NCI-H2029 treated with DMSO at 0.1 percent for 48 hours (cell line): ENCODE measurements around the gene PDE1C.
"Not testable (repeated sequence)": the region's sequence is repeated elsewhere in the genome, so short reads cannot be mapped to it uniquely, and the experiment has no call there.

ENCODE experiments used
- DNase-seq: peaks from one replicate; lab custom pipeline; 2025; lab: John Stamatoyannopoulos, UW

PDE1C gene

DNA sequence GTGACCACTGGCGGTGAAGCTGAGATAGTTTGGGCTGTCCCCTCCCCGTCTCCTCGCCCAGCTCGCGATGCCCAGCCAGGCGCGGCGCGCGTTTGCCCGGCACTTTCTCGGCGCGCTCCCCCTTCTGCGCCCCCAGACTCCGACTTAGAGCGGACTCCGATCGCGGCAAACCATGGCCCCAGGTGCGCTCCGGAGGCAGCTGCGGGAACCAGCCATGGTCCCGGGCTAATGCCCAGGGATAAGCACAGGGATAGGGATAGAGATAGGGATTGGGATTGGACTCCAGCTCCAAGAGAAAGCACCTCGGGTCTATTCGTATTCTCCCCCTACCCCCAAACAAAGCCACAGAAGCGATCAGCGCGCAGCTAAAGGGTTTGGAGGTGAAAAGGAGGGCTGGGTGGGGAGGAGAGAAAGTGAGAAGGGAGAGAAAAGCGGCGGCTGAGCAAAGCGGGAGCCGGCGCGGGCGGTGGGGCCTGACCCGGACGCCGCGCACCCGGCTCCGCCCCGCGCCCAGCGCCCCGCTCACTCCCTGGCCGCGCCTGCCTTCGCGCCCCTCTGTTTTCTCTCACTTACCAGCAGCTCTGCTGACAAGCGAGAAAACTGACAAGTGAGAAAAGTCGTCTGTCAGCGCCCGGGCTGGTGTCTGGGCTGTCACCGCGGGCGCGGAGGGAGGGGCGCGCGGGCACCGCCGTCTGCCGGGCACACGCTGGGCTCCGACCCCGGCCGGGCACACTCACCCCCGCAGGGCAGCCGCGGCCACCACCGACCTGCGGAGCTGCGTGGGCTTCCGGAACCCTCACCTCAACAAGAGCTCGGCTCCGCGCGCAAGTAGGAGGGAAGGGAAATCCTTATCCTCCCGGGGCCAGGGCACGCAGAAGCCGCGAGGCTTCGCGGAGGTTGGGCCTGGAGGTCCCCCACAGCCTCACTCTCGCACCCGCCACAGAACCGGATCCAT is at the start of gene PDE1C:
Gene PDE1C (minus strand): TSS at position 2 of the 955 bp plus-strand sequence.
- no peak for DNase-seq

- no peak for DNase-seq
These were observed 49.6 kb upstream of the PDE1C start for GRCh38 chr7:32119790-32120196.

GRCh38 chr7:32117837-32118236 is 47.6 kb upstream of the PDE1C start:
- DNase-seq, result no peak

GRCh38 chr7:32116436-32116835 is 46.2 kb upstream of the PDE1C start:
- no peak for DNase-seq

DNA sequence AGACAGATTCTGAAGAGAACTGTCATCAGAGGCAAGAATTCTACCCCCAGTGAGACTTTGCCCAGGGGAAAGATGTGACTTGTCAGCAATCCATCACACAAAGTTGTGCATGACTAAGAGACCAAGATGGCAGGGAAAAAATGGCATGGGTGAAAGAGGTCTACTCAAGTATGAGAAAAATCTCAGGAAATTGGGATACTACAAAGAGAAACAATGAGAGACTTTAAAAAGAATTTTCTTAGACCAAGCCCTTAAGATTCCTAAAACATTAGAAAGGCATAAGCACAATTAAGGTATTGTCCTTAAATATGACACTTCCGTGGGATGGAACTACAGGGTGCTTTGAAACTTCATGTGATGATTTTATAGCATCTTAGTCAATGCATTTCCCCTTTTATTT is 45.6 kb upstream of the PDE1C start:
- DNase-seq, result no peak

GRCh38 chr7:32108651-32109050 is 38.4 kb upstream of the PDE1C start:
- no peak for DNase-seq

DNA sequence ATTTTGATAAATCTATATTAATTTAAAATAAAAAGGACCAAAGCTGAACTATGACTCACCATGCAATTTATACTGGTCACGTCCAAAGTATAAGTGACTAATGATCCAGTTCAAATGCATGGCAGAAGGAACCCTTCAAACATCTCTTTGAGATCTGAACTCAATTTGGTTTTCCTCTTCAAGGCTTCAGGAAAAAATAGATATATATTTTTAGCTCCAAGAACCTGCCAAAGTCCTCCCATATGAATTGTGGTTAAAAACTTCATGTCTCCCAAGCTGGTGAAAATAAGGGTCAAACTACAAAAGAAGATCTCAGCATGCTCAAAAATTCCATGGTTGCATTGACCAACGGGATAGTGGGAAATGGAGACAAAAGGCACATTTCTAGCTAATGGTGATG is 34.6 kb upstream of the PDE1C start:
- no peak for DNase-seq

DNA sequence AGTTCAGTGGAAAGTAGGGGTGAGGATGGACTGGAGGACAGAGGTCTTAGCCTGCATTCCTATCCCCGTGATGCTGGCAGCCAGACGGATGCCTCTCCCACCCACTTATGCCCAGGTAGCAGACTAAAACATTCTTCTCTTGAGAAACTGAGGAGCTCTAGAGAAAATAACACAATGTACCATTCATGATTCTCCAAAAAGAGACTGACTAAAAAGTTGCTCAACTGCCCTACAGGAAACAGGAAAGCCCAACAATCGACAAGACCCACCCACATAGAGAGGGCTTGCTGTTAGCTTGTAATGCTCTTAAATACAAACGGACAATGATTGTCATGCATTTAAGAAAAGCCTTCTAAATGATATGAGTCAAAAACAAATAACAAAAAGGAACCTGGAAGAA is 33.2 kb upstream of the PDE1C start:
- no peak for DNase-seq

DNA sequence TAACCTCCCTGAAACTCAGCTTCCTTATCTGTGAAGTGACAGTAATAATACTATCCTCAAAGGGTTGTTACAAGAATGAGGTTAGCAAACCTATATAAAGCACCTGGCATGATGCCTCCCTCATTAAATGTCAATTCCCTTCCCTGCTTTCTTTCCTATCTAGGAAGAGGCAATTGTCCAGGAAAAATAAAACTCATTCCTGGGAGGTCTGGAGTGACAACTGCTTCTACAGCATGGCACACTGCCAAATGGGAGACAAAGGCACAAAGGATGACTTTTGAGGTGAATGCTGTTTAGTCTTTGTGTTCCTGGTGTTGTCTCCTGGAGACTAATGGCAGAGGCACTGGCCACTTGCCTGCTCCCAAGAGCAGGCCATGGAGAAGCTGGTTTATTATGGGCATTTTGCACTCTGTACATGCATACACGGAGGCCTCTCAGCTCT is 32.2 kb upstream of the PDE1C start:
- peak; percentile 73 for DNase-seq

GRCh38 chr7:32100407-32100907 is 30.2 kb upstream of the PDE1C start:
- no peak for DNase-seq

DNA sequence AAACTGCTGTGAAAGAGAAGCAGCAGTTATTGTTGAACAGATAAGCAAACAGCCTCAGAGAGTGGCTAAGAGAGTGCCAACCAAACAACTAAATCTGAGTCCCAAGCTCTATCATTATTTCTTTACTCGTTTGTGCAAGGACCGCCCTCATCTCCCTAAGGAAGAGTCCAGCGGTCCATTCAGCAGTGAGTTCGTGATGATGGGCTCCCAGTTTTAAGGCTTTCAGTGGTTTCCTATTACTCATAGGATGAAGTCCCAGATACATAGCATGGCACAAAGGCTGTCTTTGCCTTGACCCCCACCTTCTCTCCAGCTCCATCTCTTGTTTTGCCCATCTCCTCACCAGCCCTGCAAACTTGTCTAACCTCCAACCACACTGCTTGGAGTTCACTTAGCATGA is 24.3 kb upstream of the PDE1C start:
- no peak for DNase-seq

GRCh38 chr7:32093415-32094408 is 23.5 kb upstream of the PDE1C start:
- DNase-seq, result no peak

DNA sequence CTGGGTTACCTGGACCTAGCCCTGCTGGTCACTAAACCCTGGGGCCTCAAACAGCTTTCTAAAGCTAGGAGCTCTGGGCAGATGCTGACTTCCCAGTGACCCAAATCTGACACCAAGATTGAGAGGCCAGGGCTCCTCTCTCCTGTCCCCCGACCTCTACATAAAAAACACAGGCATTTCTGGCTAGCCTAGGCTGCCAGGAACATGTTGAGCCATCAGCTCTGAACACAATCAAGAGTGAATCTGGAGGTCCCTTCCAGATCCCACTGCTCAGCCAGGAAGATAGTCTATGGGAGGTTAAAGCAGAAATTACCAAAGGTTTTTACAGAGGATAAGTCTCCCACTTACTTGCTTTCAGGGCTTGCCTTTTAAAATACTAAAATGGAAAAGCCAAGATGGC is 22.1 kb upstream of the PDE1C start:
- no peak for DNase-seq

DNA sequence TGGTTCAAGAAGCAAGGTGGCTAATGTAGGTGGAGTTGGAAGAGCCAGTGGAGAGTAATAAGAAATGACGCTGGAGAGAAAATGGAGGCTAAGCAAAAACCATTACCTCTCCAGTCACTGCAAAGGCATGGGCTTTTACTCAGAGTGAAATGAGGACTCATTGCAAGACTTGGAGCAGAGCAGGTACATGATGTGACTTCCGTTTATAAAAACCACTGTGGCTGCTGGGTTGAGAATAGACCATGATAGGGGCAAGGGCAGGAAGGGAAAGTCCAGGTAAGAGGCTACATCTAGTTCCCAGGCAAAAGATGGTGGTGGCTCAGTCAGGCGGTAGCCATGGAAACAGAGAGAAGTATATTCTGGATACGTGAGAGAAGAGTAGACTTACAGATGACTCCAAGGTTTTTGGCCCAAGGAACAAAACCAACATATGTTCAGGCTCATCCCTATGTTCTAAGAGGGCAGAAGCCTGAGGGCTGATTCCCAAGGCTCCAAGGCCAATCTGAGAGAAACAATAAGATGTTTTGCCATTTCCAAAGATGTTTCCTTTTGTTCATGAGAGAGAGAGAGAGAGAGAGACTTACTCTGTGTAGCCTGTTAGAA is 21.5 kb upstream of the PDE1C start:
- no peak for DNase-seq

GRCh38 chr7:32089678-32090077 is 19.5 kb upstream of the PDE1C start:
- DNase-seq, result no peak

GRCh38 chr7:32089256-32089655 is 19.0 kb upstream of the PDE1C start:
- DNase-seq, result no peak

- no peak for DNase-seq
These were observed 18.3 kb upstream of the PDE1C start for GRCh38 chr7:32088451-32088881.

GRCh38 chr7:32079510-32079909 is 9.3 kb upstream of the PDE1C start:
- DNase-seq, result no peak

GRCh38 chr7:32078824-32079223 is 8.6 kb upstream of the PDE1C start:
- DNase-seq, result no peak

DNA sequence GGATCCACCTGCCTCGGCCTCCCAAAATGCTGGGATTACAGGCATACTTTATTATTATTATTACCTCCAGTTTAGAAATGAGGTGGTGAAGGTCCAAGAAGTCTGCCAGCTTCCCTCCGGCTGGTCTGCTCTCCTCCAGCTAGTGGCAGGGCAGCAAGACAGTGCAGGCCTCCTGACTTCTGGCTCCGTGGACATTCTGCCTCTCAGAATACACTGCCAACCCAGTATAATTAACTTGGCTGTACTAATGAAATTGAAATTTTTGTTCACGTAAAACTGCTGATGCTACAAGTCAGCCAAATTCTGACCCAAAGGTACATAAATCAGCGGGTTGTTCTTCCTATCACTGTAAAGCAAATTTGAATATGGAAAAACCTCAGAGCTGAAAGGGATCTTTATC is 7.6 kb upstream of the PDE1C start:
- no peak for DNase-seq

GRCh38 chr7:32076802-32077201 is 6.6 kb upstream of the PDE1C start:
- DNase-seq, result not testable (repeated sequence)

DNA sequence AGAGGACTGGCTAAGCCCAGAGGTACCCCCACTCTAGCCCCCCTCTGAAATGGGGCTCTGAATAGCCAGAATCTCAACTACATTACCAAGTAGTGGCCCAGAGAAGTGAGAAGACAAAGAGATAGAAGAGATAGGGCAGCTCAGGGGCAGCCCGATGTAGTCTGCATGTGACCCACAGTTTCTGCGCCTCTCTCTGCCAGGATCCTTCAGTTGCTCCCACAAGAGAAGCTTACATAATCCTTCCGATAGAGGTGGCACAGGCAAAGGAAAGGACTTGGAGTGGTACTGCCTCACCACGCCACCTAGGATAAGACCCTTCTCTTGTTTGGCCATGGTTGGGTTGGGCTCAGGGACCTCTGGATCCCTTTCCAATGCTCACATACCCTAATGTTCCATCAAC is 5.4 kb upstream of the PDE1C start:
- DNase-seq, result no peak
